ENCODE results near the gene GPR162.

GPR162 gene

DNA sequence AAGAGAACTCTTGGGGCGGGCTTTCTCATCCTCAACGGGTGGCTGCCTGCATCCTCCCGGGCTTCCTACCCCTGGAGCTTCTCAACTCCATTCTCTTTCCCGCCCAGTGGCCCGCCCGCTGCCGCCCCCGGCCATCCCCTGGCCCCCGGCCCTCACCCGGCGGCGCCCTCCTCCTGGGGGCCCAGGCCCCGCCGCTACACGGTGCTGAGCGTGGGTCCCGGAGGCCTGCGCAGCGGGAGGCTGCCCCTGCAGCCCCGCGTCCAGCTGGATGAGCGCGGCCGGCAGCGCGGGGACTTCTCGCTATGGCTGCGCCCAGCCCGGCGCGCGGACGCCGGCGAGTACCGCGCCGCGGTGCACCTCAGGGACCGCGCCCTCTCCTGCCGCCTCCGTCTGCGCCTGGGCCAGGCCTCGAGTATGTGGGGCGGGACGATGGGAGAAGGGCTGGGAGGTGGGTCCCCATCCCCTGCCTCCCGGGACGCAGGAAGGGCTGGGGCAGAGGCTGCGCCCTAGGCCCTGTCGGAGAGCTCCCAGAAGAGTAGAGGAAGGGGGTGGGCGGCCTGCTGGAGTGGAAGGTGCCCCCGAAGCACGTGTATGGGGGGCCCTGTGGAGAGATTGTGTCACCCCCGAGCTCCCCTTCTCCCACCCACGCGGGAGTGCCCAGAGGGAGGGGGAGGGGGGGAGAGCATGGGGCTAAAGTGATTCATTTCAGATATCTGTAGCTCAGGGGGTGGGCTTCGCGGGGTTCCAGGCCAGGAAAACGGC, 47.9 kb upstream of the GPR162 start:
- DNase-seq: no peak
- H3K9ac ChIP-seq (ENCODE audit: low read length): no peak overlapping the region
- no peak overlapping the region for H2BK120ac ChIP-seq (ENCODE audit: low read depth, low read length)
- H2AFZ ChIP-seq (ENCODE audit: low read depth, low read length): no peak overlapping the region
- H3K9me3 ChIP-seq (ENCODE audit: control insufficient read depth, low read length): no peaks in the 10 kb centered on the region
- peak overlapping the region in 1 of 2 experiments; percentile 44 for H3K14ac ChIP-seq (ENCODE audit: low read length in 2 of 2)
- H3K4me3 ChIP-seq (ENCODE audit: insufficient read depth in 1 of 2, low read depth in 1 of 2, low read length in 2 of 2): no peak overlapping the region
- H3K4ac ChIP-seq (ENCODE audit: low read depth in 1 of 2, low read length in 2 of 2): no peak overlapping the region
- H3K23ac ChIP-seq (ENCODE audit: low read length in 2 of 2): no peak overlapping the region
- H3K27me3 ChIP-seq (ENCODE audit: control insufficient read depth in 1 of 2, insufficient read depth in 1 of 2, low read length in 2 of 2): peaks cover 29 to 33% of the 10 kb centered on the region in 2 experiments
- peaks cover 18 to 47% of the 10 kb centered on the region in 2 experiments for H3K36me3 ChIP-seq (ENCODE audit: control insufficient read depth in 1 of 2, insufficient read depth in 2 of 2, low read depth in 1 of 2, low read length in 2 of 2)
- no peak overlapping the region for H2BK5ac ChIP-seq (ENCODE audit: low read depth, low read length, poor library complexity, severe bottlenecking)
- no peak overlapping the region for H3K27ac ChIP-seq (ENCODE audit: low read length, poor library complexity, severe bottlenecking)
- H3K4me1 ChIP-seq (ENCODE audit: control insufficient read depth, insufficient read depth, low read depth, low read length): peaks cover 34% of the 10 kb centered on the region
- peaks cover 6% of the 10 kb centered on the region for H3K79me1 ChIP-seq (replicated peaks; ENCODE audit: low read length, poor library complexity, severe bottlenecking)
- 19% methylated on average over 47 of the region's 60 CpGs for WGBS
- H4K8ac ChIP-seq (ENCODE audit: low read length): peak overlapping the region; percentile 62
- H3K4me2 ChIP-seq (ENCODE audit: low read length, poor library complexity, severe bottlenecking): peak overlapping the region; percentile 49
- H2BK15ac ChIP-seq (ENCODE audit: low read depth, poor library complexity, severe bottlenecking): no peak overlapping the region
- no peak overlapping the region for H2AK5ac ChIP-seq (ENCODE audit: low read length, severe bottlenecking)
- H2BK12ac ChIP-seq (ENCODE audit: low read length in 2 of 2): peak overlapping the region in 1 of 2 experiments; percentile 16
- peak overlapping the region in 1 of 2 experiments; percentile 13 for H3K18ac ChIP-seq (ENCODE audit: low read depth in 1 of 2, low read length in 2 of 2)
- no peak overlapping the region for H4K91ac ChIP-seq (ENCODE audit: low read length)

GRCh38 chr12:6774499-6775062, 47.0 kb upstream of the GPR162 start:
- no peak overlapping the region for H2BK5ac ChIP-seq (ENCODE audit: low read depth, low read length, poor library complexity, severe bottlenecking)
- H3K4ac ChIP-seq (ENCODE audit: low read depth in 1 of 2, low read length in 2 of 2): no peak overlapping the region
- H3K36me3 ChIP-seq (ENCODE audit: control insufficient read depth in 1 of 2, insufficient read depth in 2 of 2, low read depth in 1 of 2, low read length in 2 of 2): peaks cover 15 to 43% of the 10 kb centered on the region in 2 experiments
- H3K9me3 ChIP-seq (ENCODE audit: control insufficient read depth, low read length): no peaks in the 10 kb centered on the region
- H3K4me2 ChIP-seq (ENCODE audit: low read length, poor library complexity, severe bottlenecking): no peak overlapping the region
- H3K79me1 ChIP-seq (replicated peaks; ENCODE audit: low read length, poor library complexity, severe bottlenecking): peaks cover 3% of the 10 kb centered on the region
- no peak overlapping the region for H3K14ac ChIP-seq (ENCODE audit: low read length in 2 of 2)
- DNase-seq: no peak
- H2AK5ac ChIP-seq (ENCODE audit: low read length, severe bottlenecking): no peak overlapping the region
- H3K4me3 ChIP-seq (ENCODE audit: insufficient read depth in 1 of 2, low read depth in 1 of 2, low read length in 2 of 2): no peak overlapping the region
- no peak overlapping the region for H3K18ac ChIP-seq (ENCODE audit: low read depth in 1 of 2, low read length in 2 of 2)
- H4K8ac ChIP-seq (ENCODE audit: low read length): no peak overlapping the region
- H4K91ac ChIP-seq (ENCODE audit: low read length): no peak overlapping the region
- H2AFZ ChIP-seq (ENCODE audit: low read depth, low read length): no peak overlapping the region
- H2BK15ac ChIP-seq (ENCODE audit: low read depth, poor library complexity, severe bottlenecking): no peak overlapping the region
- no peak overlapping the region for H2BK120ac ChIP-seq (ENCODE audit: low read depth, low read length)
- H3K9ac ChIP-seq (ENCODE audit: low read length): no peak overlapping the region
- no peak overlapping the region for H2BK12ac ChIP-seq (ENCODE audit: low read length in 2 of 2)
- WGBS: 95% methylated on average over 15 of the region's 15 CpGs
- H3K4me1 ChIP-seq (ENCODE audit: control insufficient read depth, insufficient read depth, low read depth, low read length): peaks cover 26% of the 10 kb centered on the region
- H3K27me3 ChIP-seq (ENCODE audit: control insufficient read depth in 1 of 2, insufficient read depth in 1 of 2, low read length in 2 of 2): peaks cover 29 to 33% of the 10 kb centered on the region in 2 experiments
- no peak overlapping the region for H3K27ac ChIP-seq (ENCODE audit: low read length, poor library complexity, severe bottlenecking)
- no peak overlapping the region for H3K23ac ChIP-seq (ENCODE audit: low read length in 2 of 2)

DNA sequence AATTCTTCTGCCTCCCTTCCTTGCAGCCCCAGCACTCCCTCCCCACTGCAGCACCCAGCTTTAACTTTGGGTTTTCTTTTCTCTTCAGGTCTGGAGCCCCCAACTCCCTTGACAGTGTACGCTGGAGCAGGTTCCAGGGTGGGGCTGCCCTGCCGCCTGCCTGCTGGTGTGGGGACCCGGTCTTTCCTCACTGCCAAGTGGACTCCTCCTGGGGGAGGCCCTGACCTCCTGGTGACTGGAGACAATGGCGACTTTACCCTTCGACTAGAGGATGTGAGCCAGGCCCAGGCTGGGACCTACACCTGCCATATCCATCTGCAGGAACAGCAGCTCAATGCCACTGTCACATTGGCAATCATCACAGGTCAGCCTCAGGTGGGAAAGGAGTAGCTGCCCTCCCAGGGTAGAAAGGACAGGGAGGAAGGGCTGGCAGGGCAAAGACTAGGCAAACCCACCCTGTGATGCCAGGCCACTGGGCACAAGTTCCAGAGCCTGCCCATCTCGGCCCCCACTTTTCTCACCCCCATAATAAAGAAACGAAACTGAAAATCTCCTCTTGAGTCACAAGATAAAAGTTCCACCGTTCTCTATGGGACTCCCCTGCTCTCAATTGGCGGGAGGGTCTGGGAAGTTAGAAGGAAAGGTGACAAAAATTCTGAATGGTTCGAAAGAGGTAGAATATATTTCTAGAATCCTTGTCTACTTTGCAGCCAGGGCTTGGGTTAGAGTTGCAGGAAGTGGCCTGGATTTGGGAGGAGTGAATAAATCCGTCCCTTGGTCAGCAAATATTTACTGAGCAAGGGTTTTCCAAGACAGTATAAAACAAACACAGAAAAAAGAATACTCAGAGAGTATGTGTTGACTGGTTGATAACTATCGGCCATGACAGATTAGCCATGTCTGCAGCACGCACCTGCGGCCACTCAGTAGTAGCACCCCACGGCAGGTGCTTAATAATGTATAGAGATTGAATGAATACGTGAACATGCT, 46.1 kb upstream of the GPR162 start:
- Histone ChIP-seq H2BK120ac (ENCODE audit: low read depth, low read length) (no peak overlapping the region), H3K27ac (ENCODE audit: low read length, poor library complexity, severe bottlenecking) (no peak overlapping the region), H2BK15ac (ENCODE audit: low read depth, poor library complexity, severe bottlenecking) (no peak overlapping the region), H2BK5ac (ENCODE audit: low read depth, low read length, poor library complexity, severe bottlenecking) (no peak overlapping the region), H3K9ac (ENCODE audit: low read length) (no peak overlapping the region), H2BK12ac (ENCODE audit: low read length in 2 of 2) (no peak overlapping the region), H3K79me1 (replicated peaks; ENCODE audit: low read length, poor library complexity, severe bottlenecking) (no peaks in the 10 kb centered on the region), H2AK5ac (ENCODE audit: low read length, severe bottlenecking) (no peak overlapping the region), H3K9me3 (ENCODE audit: control insufficient read depth, low read length) (no peaks in the 10 kb centered on the region), H4K8ac (ENCODE audit: low read length) (no peak overlapping the region), H2AFZ (ENCODE audit: low read depth, low read length) (no peak overlapping the region), H3K4me2 (ENCODE audit: low read length, poor library complexity, severe bottlenecking) (no peak overlapping the region), H3K27me3 (ENCODE audit: control insufficient read depth in 1 of 2, insufficient read depth in 1 of 2, low read length in 2 of 2) (peaks cover 29 to 33% of the 10 kb centered on the region in 2 experiments), H3K4me3 (ENCODE audit: insufficient read depth in 1 of 2, low read depth in 1 of 2, low read length in 2 of 2) (no peak overlapping the region), H3K4me1 (ENCODE audit: control insufficient read depth, insufficient read depth, low read depth, low read length) (peaks cover 24% of the 10 kb centered on the region), H3K23ac (ENCODE audit: low read length in 2 of 2) (no peak overlapping the region), H3K18ac (ENCODE audit: low read depth in 1 of 2, low read length in 2 of 2) (no peak overlapping the region), H4K91ac (ENCODE audit: low read length) (no peak overlapping the region), H3K4ac (ENCODE audit: low read depth in 1 of 2, low read length in 2 of 2) (no peak overlapping the region), H3K36me3 (ENCODE audit: control insufficient read depth in 1 of 2, insufficient read depth in 2 of 2, low read depth in 1 of 2, low read length in 2 of 2) (peaks cover 12 to 34% of the 10 kb centered on the region in 2 experiments), H3K14ac (ENCODE audit: low read length in 2 of 2) (no peak overlapping the region)
- no peak for DNase-seq
- 90% methylated on average over 15 of the region's 16 CpGs for WGBS
